GM23338 (cell line): ENCODE data around the gene APLNR. TPM values are rescaled to one million over a fixed set of nuclear protein-coding genes. Genes with fewer than 3 reads are reported as not detected.

Experiments
- ATAC-seq: fragments of 200-7000 bp; cut with Tn5 transposase; 3 replicates; pipeline ENCODE4 v1.9.1; 2020
- DNase-seq: peaks from one replicate; pipeline ENCODE4 v3.0.0-alpha.2; 2015; ENCODE audit warnings: low spot score
- H2AFZ ChIP-seq: fragments of 200-600 bp; sonication (generic); 2 replicates; pipeline ENCODE4 v1.8.0; 2016; ENCODE audit warnings: antibody characterized with exemption, mild to moderate bottlenecking, moderate library complexity
- H3F3A ChIP-seq: fragments of 200-600 bp; sonication (generic); replicated peaks from 2 replicates; pipeline ENCODE4 v1.8.0; 2017; ENCODE audit warnings: antibody characterized with exemption, mixed run types, low read depth
- H3K27ac ChIP-seq: fragments of 200-600 bp; sonication (generic); 2 replicates; pipeline ENCODE4 v1.6.1; 2016; ENCODE audit warnings: low read depth
- H3K27me3 ChIP-seq: fragments of 200-600 bp; sonication (generic); 2 replicates; pipeline ENCODE4 v1.8.0; 2016; ENCODE audit warnings: mild to moderate bottlenecking, mixed run types, moderate library complexity; ENCODE audit not compliant: insufficient read depth
- H3K36me3 ChIP-seq: fragments of 200-600 bp; sonication (generic); 2 replicates; pipeline ENCODE4 v1.8.0; 2016; ENCODE audit warnings: mild to moderate bottlenecking; ENCODE audit not compliant: insufficient read depth
- H3K4me1 ChIP-seq: fragments of 200-600 bp; sonication (generic); 2 replicates; pipeline ENCODE4 v1.8.0; 2016; ENCODE audit warnings: mild to moderate bottlenecking, moderate library complexity; ENCODE audit not compliant: insufficient read depth
- H3K4me2 ChIP-seq: fragments of 200-600 bp; sonication (generic); 2 replicates; pipeline ENCODE4 v1.7.1; 2017; ENCODE audit warnings: mixed run types
- H3K4me3 ChIP-seq: fragments of 200-600 bp; sonication (generic); 2 replicates; pipeline ENCODE4 v1.6.1; 2016; ENCODE audit warnings: mixed run types
- H3K79me2 ChIP-seq: fragments of 200-600 bp; sonication (generic); replicated peaks from 2 replicates; pipeline ENCODE4 v1.8.0; 2017; ENCODE audit warnings: mild to moderate bottlenecking; ENCODE audit not compliant: insufficient read depth
- H3K9me2 ChIP-seq: fragments of 200-600 bp; sonication (generic); 2 replicates; pipeline ENCODE4 v1.8.0; 2017; ENCODE audit not compliant: insufficient read depth
- H4K20me1 ChIP-seq: fragments of 200-600 bp; sonication (generic); replicated peaks from 2 replicates; pipeline ENCODE4 v1.8.0; 2017; ENCODE audit warnings: mild to moderate bottlenecking; ENCODE audit not compliant: insufficient read depth
- H3K27ac Mint-ChIP-seq: 2 replicates; pipeline ENCODE4 v1.8.0; 2020; ENCODE audit warnings: inconsistent platforms, mild to moderate bottlenecking, moderate library complexity, mixed read lengths
- H3K27me3 Mint-ChIP-seq: 3 replicates; pipeline ENCODE4 v1.8.0; 2022; ENCODE audit warnings: low read depth, mild to moderate bottlenecking, moderate library complexity, mixed read lengths, inconsistent platforms; ENCODE audit not compliant: insufficient read depth, poor library complexity
- H3K36me3 Mint-ChIP-seq: 3 replicates; pipeline ENCODE4 v1.8.0; 2021; ENCODE audit warnings: low read depth, mild to moderate bottlenecking, inconsistent platforms, moderate library complexity, mixed read lengths
- H3K4me1 Mint-ChIP-seq: 3 replicates; pipeline ENCODE4 v1.8.0; 2020; ENCODE audit warnings: mild to moderate bottlenecking, inconsistent platforms, mixed read lengths
- H3K4me3 Mint-ChIP-seq: 3 replicates; pipeline ENCODE4 v1.8.0; 2021; ENCODE audit warnings: moderate library complexity, mild to moderate bottlenecking, inconsistent platforms, mixed read lengths
- H3K9me3 Mint-ChIP-seq: 3 replicates; pipeline ENCODE4 v1.8.0; 2020; ENCODE audit warnings: moderate library complexity, mild to moderate bottlenecking, inconsistent platforms, mixed read lengths
- CREB1 ChIP-seq: fragments of 250-450 bp; sonication (Bioruptor Pico); IDR thresholded peaks from 2 replicates; pipeline ENCODE4 v1.5.0; 2020; ENCODE audit warnings: low read depth, mild to moderate bottlenecking, moderate library complexity
- EZH2 ChIP-seq: fragments of 200-600 bp; sonication (generic); IDR thresholded peaks from one replicate; pipeline ENCODE4 v1.8.0; 2017; ENCODE audit warnings: antibody characterized with exemption, mild to moderate bottlenecking, low read depth; ENCODE audit not compliant: unreplicated experiment
- EZH2phosphoT487 ChIP-seq: fragments of 200-600 bp; sonication (generic); IDR thresholded peaks from one replicate; pipeline ENCODE4 v1.8.1; 2018; ENCODE audit warnings: antibody characterized with exemption; ENCODE audit not compliant: unreplicated experiment
- NANOG ChIP-seq: IDR thresholded peaks from 2 replicates; pipeline ENCODE4 v1.6.1; 2016; ENCODE audit warnings: antibody characterized with exemption, borderline replicate concordance
- STAT1 ChIP-seq: IDR thresholded peaks from one replicate; pipeline ENCODE4 v1.6.1; 2016; ENCODE audit warnings: antibody characterized with exemption; ENCODE audit not compliant: unreplicated experiment
- ZNF331 ChIP-seq: fragments of 250-450 bp; sonication (Bioruptor Pico); IDR thresholded peaks from 2 replicates; pipeline ENCODE4 v1.5.0; 2020; ENCODE audit warnings: low read depth, mild to moderate bottlenecking, moderate library complexity
- polyA plus RNA-seq: library from polyadenylated mRNA; unstranded; fragments of >200 nt; fragmentation: Nextera tagmentation; extraction: Ambion mirVana; gene quantifications from 2 replicates; pipeline ENCODE4 v1.2.1, GENCODE V29; 2016
- total RNA-seq: library from RNA; depleted of rRNA; stranded (reverse); fragments of >200 nt; shearing (Covaris generic); gene quantifications from 2 replicates; pipeline ENCODE4 v1.2.3, GENCODE V29; 2014
- TF ChIP-seq, protein P1 (sequence below): IDR thresholded peaks from 2 replicates; pipeline ENCODE4 v1.6.1; 2016; ENCODE audit warnings: antibody characterized with exemption
- TF ChIP-seq, protein P2 (sequence below): IDR thresholded peaks from one replicate; pipeline ENCODE4 v1.6.1; 2018; ENCODE audit warnings: antibody characterized with exemption; ENCODE audit not compliant: unreplicated experiment
- TF ChIP-seq, protein P3 (sequence below): fragments of 250-450 bp; sonication (Bioruptor Pico); IDR thresholded peaks from 2 replicates; pipeline ENCODE4 v1.5.0; 2020; ENCODE audit warnings: mild to moderate bottlenecking, moderate library complexity

Gene APLNR
- total and polyA plus RNA-seq, 2 experiments from 2014 or later, result 0.10 TPM; not detected in 1

- TF ChIP-seq, protein P1, sequence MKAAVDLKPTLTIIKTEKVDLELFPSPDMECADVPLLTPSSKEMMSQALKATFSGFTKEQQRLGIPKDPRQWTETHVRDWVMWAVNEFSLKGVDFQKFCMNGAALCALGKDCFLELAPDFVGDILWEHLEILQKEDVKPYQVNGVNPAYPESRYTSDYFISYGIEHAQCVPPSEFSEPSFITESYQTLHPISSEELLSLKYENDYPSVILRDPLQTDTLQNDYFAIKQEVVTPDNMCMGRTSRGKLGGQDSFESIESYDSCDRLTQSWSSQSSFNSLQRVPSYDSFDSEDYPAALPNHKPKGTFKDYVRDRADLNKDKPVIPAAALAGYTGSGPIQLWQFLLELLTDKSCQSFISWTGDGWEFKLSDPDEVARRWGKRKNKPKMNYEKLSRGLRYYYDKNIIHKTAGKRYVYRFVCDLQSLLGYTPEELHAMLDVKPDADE, result no peak
- TF ChIP-seq EZH2 (no peak), CREB1 (no peak)
- H3K4me1 Mint-ChIP-seq, result no peaks in the 10 kb centered on the region
- H3K4me2 ChIP-seq, result no peak overlapping the region
- H3K27me3 ChIP-seq, result no peaks in the 10 kb centered on the region
- peaks cover 21% of the 10 kb centered on the region for H3K9me2 ChIP-seq
- DNase-seq (no peak), ATAC-seq (no peak)
- no peak overlapping the region for H3K27ac Mint-ChIP-seq
- H3K4me3 Mint-ChIP-seq, result no peak overlapping the region
- no peaks in the 10 kb centered on the region for H3F3A ChIP-seq
- no peaks in the 10 kb centered on the region for H3K9me3 Mint-ChIP-seq
- no peak overlapping the region for H3K4me3 ChIP-seq
- H2AFZ ChIP-seq, result no peak overlapping the region
- H3K36me3 ChIP-seq, result no peaks in the 10 kb centered on the region
- H3K79me2 ChIP-seq, result no peaks in the 10 kb centered on the region
- no peaks in the 10 kb centered on the region for H3K36me3 Mint-ChIP-seq
- no peak overlapping the region for H3K27ac ChIP-seq
- H4K20me1 ChIP-seq, result no peaks in the 10 kb centered on the region
- no peaks in the 10 kb centered on the region for H3K27me3 Mint-ChIP-seq
- no peaks in the 10 kb centered on the region; the same call in 1 of the 2 replicates for H3K4me1 ChIP-seq
These were observed 12.5 kb downstream of the APLNR start for GRCh38 chr11:57224537-57224936.

GRCh38 chr11:57224128-57224527 lies 12.9 kb downstream of the APLNR start:
- no peaks in the 10 kb centered on the region for H3K9me3 Mint-ChIP-seq
- H3K27me3 Mint-ChIP-seq, result no peaks in the 10 kb centered on the region
- Histone ChIP-seq H3K36me3 (no peaks in the 10 kb centered on the region), H3K27ac (no peak overlapping the region), H3K4me3 (no peak overlapping the region), H4K20me1 (no peaks in the 10 kb centered on the region), H3K27me3 (no peaks in the 10 kb centered on the region), H2AFZ (no peak overlapping the region), H3K4me2 (no peak overlapping the region), H3F3A (no peaks in the 10 kb centered on the region), H3K4me1 (no peaks in the 10 kb centered on the region; the same call in 1 of the 2 replicates), H3K9me2 (peaks cover 21% of the 10 kb centered on the region), H3K79me2 (no peaks in the 10 kb centered on the region)
- no peak overlapping the region for H3K4me3 Mint-ChIP-seq
- ATAC-seq (no peak), DNase-seq (no peak)
- H3K27ac Mint-ChIP-seq, result no peak overlapping the region
- no peaks in the 10 kb centered on the region for H3K36me3 Mint-ChIP-seq
- no peaks in the 10 kb centered on the region for H3K4me1 Mint-ChIP-seq
- TF ChIP-seq, protein P2, sequence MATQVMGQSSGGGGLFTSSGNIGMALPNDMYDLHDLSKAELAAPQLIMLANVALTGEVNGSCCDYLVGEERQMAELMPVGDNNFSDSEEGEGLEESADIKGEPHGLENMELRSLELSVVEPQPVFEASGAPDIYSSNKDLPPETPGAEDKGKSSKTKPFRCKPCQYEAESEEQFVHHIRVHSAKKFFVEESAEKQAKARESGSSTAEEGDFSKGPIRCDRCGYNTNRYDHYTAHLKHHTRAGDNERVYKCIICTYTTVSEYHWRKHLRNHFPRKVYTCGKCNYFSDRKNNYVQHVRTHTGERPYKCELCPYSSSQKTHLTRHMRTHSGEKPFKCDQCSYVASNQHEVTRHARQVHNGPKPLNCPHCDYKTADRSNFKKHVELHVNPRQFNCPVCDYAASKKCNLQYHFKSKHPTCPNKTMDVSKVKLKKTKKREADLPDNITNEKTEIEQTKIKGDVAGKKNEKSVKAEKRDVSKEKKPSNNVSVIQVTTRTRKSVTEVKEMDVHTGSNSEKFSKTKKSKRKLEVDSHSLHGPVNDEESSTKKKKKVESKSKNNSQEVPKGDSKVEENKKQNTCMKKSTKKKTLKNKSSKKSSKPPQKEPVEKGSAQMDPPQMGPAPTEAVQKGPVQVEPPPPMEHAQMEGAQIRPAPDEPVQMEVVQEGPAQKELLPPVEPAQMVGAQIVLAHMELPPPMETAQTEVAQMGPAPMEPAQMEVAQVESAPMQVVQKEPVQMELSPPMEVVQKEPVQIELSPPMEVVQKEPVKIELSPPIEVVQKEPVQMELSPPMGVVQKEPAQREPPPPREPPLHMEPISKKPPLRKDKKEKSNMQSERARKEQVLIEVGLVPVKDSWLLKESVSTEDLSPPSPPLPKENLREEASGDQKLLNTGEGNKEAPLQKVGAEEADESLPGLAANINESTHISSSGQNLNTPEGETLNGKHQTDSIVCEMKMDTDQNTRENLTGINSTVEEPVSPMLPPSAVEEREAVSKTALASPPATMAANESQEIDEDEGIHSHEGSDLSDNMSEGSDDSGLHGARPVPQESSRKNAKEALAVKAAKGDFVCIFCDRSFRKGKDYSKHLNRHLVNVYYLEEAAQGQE, result no peak
- no peak for TF ChIP-seq CREB1
- TF ChIP-seq EZH2phosphoT487, result no peak
- TF ChIP-seq STAT1, result no peak
- no peak for TF ChIP-seq NANOG
- TF ChIP-seq, protein P3, sequence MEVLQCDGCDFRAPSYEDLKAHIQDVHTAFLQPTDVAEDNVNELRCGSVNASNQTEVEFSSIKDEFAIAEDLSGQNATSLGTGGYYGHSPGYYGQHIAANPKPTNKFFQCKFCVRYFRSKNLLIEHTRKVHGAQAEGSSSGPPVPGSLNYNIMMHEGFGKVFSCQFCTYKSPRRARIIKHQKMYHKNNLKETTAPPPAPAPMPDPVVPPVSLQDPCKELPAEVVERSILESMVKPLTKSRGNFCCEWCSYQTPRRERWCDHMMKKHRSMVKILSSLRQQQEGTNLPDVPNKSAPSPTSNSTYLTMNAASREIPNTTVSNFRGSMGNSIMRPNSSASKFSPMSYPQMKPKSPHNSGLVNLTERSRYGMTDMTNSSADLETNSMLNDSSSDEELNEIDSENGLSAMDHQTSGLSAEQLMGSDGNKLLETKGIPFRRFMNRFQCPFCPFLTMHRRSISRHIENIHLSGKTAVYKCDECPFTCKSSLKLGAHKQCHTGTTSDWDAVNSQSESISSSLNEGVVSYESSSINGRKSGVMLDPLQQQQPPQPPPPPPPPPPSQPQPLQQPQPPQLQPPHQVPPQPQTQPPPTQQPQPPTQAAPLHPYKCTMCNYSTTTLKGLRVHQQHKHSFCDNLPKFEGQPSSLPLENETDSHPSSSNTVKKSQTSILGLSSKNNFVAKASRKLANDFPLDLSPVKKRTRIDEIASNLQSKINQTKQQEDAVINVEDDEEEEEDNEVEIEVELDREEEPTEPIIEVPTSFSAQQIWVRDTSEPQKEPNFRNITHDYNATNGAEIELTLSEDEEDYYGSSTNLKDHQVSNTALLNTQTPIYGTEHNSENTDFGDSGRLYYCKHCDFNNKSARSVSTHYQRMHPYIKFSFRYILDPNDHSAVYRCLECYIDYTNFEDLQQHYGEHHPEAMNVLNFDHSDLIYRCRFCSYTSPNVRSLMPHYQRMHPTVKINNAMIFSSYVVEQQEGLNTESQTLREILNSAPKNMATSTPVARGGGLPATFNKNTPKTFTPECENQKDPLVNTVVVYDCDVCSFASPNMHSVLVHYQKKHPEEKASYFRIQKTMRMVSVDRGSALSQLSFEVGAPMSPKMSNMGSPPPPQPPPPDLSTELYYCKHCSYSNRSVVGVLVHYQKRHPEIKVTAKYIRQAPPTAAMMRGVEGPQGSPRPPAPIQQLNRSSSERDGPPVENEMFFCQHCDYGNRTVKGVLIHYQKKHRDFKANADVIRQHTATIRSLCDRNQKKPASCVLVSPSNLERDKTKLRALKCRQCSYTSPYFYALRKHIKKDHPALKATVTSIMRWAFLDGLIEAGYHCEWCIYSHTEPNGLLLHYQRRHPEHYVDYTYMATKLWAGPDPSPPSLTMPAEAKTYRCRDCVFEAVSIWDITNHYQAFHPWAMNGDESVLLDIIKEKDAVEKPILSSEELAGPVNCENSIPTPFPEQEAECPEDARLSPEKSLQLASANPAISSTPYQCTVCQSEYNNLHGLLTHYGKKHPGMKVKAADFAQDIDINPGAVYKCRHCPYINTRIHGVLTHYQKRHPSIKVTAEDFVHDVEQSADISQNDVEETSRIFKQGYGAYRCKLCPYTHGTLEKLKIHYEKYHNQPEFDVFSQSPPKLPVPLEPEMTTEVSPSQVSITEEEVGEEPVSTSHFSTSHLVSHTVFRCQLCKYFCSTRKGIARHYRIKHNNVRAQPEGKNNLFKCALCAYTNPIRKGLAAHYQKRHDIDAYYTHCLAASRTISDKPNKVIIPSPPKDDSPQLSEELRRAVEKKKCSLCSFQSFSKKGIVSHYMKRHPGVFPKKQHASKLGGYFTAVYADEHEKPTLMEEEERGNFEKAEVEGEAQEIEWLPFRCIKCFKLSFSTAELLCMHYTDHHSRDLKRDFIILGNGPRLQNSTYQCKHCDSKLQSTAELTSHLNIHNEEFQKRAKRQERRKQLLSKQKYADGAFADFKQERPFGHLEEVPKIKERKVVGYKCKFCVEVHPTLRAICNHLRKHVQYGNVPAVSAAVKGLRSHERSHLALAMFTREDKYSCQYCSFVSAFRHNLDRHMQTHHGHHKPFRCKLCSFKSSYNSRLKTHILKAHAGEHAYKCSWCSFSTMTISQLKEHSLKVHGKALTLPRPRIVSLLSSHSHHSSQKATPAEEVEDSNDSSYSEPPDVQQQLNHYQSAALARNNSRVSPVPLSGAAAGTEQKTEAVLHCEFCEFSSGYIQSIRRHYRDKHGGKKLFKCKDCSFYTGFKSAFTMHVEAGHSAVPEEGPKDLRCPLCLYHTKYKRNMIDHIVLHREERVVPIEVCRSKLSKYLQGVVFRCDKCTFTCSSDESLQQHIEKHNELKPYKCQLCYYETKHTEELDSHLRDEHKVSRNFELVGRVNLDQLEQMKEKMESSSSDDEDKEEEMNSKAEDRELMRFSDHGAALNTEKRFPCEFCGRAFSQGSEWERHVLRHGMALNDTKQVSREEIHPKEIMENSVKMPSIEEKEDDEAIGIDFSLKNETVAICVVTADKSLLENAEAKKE (CRISPR knock-in tag), result no peak
- TF ChIP-seq ZNF331 (CRISPR knock-in tag), result no peak
